NCI-H1694 treated with DMSO at 0.1 percent for 48 hours (cell line): ENCODE data around the gene PDE4D.
"Not testable (repeated sequence)": the region's sequence is repeated elsewhere in the genome, so short reads cannot be mapped to it uniquely, and the experiment has no call there.

Source experiments
- DNase-seq: peaks from one replicate; lab custom pipeline; 2025; lab: John Stamatoyannopoulos, UW

The PDE4D gene

DNA sequence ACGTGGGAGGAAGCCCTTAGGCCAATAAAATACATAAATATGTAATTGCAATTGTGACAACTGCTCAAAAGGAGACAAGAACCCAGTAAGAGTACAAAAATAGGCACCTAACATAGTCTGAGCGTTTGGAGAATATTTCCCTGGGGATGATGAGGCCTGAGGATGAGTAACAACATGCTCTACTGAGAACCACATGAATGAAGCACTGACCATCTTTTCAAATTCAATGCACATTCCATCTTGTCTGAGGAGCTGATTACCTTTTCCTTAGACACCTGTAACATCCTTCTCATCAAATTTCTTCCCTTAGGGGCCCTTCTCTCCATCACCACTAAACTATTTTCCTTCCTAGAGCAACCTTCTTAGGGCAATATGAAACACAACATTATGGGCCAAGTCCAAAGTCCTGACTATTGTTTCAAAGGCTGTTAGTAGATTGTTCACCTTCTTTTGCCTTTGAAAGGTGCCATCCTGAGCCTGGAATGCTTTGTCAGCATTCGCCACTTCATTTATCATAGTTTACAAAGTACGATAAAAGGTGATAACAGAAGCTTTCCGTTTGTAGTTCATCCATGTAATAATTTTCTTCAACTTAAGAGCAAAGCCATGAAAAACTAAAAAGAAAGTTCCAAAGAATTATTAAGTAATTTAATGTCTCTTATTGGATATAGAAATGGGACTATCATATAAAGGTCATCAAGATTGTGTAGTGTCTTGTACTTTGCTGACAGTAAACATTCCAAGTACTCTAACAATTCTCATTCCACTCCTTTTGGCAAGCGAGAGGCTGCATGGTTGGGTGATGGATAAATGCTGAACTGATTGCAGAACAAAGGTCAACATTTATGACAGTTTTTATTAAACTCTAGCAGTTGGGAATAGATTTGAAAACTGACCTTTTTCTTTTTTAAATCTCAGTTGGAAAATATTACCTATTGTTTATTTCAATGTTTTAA lies 471.3 kb downstream of the PDE4D start:
- DNase-seq = no peak

DNA sequence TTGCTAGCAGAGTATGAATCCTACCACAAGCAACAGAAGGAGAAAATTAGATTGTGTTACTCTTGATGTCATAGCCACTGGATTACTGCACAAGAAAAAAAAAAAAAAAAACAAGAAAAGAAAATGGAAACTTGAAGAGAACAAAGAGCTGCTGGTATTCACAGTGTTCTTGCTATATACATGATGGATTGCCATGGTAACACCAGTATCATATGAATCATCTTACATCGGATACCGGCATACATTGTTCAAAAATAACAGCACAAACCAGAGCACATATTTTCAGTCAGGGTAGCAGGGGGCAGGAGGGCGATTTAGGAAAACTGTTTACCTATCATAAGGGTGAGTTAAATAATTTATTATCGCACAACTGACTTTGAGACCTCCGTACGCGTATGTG lies 472.9 kb downstream of the PDE4D start:
- no peak for DNase-seq

DNA sequence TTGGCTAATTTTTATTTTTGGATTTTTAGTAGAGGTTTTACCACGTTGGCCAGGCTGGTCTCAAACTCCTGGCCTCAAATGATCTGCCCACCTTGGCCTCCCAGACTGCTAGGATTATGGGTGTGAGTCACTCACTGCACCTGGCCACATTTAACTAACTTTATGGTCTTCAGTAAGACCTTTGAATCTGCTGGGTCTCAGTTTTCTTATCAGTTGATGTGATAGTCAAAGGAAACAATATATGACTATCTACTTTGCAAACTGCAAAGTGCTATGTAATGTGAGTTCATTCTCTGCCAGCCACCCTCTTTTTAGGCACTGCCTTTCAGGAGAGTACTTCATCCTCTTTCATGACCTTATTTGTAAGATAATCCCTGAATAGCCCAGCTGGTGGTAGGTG lies 474.7 kb downstream of the PDE4D start:
- no peak for DNase-seq

DNA sequence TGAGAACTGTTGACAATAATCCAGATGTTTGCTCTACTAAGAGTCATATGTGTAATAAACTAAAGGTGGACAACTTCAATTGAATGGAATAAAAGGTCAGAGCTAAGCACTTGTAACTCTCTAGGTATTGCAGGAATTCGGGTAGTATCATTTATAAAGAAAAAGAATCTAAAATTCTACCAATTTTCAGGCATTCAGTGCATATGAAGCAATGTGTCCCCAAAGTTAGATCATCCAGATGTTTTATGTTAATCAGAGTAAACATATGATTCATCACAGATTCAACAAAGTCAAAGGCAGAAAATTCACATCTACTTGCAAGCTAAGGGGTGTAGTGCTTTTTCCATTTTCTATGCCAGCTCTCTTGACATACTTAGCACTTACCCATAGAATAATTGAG lies 477.1 kb downstream of the PDE4D start:
- DNase-seq = no peak

DNA sequence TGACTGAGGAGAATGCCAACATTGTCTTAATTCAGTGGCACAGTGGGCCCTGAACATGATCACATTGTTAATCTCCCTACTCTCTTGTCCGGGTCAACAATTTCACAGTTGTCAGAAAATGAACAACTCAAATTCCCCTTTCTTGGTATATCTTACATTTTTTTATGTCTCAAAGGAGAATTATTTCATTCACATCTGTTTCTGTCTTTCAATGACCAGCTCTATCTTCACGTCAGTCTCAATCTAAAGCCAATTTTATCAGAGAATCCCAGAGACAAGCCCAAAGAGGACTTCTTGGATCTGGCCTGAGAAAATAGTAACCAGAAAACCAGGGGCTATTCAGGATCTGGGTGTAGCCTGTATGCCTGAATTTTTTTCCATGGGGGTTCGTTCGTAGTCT lies 477.5 kb downstream of the PDE4D start:
- DNase-seq = no peak

DNA sequence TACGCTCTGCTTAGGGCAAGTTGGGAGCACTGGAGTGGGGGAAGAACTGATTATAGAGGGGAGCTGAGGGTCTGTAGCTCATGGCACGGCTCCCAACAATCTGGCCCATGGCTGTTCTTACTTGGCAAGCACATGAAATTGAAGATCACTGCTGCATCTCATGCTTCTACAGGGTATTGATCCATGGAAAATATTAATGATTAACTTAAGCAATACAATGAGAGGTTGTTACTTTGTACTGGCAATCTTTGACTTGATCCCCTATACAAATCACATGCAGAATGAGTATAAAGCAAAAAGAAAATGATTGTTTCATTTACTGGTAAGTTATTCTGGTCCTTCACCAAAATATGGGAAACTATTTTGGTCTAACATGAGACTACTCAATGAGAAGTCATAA lies 481.1 kb downstream of the PDE4D start:
- DNase-seq = no peak

DNA sequence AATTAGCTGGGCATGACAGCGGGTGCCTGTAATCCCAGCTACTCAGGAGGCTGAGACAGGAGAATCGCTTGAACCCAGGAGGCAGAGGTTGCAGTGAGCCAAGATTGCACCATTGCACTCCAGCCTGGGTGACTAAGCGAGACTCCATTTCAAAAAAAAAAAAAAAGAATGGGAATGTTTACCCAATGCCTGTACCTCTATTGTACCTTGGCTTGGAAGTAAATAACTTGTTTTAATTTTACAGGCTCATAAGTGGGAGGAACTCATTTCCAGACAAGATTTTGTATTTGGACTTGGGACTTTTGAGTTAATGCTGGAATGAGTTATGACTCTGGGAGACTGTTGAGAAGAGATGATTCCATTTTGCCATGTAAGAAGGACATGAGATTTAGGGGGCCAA lies 484.5 kb downstream of the PDE4D start:
- not testable (repeated sequence) for DNase-seq

DNA sequence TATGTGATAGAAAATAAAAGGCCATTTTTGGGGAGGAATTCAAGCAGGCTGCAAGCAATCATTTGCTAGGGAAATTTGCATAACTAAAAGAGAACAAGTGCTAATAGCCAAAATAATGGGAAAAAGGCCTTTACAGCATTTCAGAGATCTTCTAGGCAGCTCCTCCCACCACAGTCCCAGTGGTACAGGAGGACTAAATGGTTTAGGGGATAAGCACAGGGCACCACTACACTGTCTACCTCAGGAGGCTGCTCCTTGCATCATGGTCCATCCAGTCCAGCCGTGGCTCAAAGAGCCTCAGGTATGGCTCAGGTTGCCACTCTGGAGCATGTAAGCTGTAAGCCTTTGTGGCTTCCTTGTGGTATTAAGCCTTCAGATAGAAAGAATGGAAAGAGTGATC lies 485.6 kb downstream of the PDE4D start:
- DNase-seq = no peak

DNA sequence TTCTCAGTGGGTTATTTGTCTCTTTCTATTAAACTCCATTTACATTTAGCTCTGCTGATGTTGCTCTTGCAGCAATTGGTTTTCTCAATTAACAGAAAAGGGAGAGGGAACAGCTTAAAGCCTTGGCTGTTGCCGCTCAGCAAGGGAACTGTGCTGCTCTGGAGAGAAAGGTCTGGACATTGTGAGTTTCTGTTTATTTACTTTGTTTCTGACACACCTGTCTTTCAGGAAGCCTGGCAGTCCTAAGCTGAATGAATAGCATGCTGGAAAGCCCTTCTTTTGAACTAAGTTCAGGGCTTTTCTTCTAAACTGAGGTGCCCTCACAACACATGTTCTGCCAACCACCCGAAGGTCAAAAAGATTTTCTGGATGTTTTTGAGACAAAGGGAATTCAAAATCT lies 491.9 kb downstream of the PDE4D start:
- no peak for DNase-seq

DNA sequence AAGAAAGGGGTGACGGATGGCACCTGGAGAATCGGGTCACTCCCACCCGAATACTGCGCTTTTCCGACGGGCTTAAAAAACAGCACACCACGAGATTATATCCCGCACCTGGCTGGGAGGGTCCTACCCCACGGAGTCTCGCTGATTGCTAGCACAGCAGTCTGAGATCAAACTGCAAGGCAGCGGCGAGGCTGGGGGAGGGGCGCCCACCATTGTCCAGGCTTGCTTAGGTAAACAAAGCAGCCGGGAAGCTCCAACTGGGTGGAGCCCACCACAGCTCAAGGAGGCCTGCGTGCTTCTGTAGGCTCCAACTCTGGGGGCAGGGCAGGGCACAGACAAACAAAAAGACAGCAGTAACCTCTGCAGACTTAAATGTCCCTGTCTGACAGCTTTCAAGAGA lies 498.6 kb downstream of the PDE4D start:
- DNase-seq = not testable (repeated sequence)

DNA sequence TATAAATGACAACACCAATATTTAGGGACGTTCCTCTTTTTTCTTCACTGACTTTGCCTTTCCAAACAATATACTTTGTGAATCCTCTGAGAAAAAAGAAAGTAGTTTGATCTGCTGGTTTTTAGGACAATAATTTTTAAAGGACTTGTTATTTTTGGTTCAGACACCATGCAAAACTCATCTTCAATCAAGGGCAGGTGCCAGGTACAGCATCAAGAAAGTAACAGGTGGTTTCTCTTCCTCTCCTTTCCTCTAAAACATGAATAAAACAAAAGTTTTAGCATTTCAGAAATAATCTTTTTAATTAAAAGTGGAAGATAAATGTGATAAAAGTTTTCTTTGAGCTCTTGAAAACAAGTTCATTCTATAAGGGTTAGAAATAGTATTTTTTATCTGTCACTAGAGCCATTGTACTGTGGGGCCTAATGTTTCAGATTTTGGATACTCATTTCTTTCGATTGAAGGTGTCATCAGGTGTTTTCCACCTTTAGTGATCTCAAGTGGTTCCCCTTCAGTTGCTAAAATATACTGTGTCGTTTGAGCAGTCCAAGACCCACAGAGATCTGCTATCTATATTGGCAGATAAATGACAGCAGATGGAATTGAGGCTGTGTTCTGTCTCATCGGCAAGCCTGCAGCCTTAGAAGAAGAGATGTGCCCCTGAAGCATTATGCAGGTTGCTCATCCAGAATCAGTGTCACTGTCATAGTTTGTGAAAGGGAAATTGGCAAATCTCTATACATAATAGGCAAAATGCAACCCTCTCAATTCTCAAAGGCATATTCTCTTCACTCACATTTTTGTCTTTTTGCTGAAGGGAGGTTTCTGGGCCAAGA lies 499.7 kb downstream of the PDE4D start:
- no peak for DNase-seq

DNA sequence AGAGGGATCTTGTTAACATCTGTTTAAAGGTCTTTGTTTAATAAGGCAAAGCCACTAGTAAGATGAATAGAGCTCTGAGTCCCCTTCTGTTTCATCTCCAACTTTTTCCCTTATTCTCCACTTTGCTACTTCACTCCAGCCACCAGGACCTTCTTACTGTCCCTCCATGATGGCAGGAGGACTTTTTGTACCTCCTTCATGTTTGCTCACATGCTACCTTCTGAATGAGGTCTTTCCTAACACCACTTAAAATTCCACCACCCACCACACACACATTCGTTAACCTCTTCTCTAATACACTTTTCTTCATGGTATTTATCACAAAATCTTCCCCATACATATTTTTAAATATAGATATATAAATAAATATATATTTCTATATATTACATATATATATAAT lies 501.9 kb downstream of the PDE4D start:
- no peak for DNase-seq

DNA sequence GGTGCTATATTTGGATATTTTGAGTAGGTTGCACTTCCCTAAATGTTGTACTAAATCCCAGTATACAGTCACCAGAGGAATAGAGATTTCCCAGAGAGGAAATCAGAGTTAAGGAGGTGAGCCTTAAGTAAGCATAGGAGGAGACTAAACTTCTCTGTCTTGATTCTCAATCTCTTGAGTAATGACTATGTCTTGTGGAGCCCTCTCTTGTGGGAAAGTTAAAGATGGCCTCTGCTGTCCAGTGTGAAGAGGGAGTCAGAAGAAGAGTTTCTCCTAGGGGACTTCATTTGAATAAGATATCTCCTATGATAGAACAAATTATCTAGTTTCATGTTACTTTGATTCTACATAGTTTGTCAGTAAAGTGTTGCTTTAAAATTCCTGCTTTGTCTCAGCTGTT lies 502.5 kb downstream of the PDE4D start:
- DNase-seq = no peak

DNA sequence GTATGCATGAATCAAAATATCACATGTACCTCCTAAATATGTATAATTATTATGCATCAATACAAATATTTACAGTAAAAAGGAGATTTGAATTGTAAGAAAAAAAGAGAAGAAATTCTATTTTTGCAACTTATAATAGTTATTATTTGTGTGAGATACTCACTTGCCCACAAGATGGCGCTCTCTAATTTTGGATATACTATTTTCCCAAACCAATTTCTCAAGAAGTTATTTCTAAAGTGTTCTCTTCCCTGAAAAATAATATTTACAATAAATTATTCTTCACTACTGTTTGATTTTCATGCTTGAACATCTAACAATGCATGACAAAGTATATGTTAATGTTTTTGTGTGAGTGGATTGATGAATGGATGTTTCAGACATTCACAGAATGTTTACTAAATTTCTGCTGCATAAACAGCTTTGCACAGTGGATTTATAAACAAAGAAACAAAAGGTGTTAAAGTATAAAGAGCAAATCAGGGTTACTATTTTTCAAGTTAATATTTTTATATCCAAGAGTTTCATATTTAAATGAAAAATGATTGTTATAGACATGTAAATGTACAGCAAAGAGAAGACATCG lies 503.4 kb downstream of the PDE4D start:
- peak; percentile 37 for DNase-seq

DNA sequence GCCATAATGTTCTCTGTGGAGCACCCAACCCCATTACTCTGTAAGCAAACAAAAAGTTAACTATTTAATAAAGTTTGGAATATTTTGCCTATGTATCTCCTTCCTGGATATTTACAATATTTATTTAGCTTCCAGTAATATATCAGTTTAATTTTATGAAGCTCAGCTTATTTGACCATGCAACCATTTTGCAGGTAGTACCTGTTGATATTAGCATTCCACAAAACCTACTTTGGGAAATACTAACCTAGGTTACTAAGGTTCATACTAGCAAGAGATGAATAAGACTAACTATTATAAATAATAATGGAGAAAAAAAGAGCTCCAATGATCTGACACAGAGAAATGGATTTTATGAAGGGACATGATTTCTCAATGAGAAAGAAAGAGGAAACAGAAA lies 506.4 kb downstream of the PDE4D start:
- DNase-seq = no peak

DNA sequence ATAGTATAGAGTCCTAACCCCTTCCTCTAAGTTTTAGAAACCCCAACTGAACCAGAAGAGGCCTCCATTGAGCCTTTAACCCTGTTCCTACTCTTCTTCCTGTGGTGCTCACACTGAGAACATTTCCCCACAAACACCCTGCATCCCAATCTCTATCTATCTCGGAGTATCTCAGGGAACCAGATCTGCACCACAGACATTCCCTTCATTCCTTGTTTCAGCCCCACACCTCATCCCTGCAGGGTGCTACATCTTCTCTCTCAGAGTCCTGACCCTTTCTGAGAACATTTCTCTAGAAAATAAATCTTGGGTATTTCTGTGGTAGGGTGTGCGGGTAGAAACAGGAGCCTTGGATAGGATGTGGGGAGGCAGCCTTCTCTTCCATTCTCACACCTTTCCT lies 507.8 kb downstream of the PDE4D start:
- no peak for DNase-seq

DNA sequence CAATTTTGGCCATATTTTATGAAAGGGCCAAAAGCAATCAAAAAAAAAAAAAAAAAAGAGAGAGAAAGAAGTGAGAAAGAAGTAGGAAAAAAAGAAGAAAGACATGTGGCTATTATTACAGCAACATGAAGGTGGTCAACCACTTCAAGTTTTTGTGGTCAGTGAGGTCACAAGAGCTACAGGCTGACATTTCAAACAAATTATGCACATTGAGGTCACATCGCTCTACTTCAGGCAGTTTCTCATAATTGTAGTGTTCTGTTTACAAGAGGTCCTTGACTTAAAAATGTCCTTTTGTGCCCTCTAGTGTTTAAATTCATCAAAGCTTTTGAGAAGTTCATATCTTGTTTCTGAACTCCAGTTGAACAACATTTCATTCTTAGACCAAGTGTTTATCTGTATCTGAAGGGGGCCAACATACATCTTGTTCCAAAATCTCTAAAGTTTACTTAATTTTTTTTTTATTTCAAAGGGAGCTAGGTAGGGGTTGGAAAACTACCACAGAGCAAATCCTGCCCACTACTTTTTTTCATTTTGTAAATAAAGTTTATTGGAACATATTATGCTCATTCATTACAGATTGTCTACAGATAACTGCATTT lies 513.1 kb downstream of the PDE4D start:
- peak; percentile 76 for DNase-seq

DNA sequence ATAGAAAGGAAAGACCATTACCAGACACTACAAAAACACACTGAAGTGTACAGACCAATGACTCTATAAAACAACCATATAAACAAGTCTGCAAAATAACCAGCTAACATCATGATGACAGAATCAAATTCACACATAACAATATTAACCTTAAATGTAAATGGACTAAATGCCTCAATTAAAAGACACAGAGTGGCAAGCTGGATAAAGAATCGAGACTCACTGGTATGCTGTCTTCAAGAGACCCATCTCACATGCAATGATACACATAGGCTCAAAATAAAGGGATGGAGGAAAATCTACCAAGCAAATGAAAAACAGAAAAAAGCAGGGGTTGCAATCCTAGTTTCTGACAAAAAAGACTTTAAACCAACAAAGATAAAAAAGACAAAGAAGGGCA lies 519.5 kb downstream of the PDE4D start:
- DNase-seq = not testable (repeated sequence)

DNA sequence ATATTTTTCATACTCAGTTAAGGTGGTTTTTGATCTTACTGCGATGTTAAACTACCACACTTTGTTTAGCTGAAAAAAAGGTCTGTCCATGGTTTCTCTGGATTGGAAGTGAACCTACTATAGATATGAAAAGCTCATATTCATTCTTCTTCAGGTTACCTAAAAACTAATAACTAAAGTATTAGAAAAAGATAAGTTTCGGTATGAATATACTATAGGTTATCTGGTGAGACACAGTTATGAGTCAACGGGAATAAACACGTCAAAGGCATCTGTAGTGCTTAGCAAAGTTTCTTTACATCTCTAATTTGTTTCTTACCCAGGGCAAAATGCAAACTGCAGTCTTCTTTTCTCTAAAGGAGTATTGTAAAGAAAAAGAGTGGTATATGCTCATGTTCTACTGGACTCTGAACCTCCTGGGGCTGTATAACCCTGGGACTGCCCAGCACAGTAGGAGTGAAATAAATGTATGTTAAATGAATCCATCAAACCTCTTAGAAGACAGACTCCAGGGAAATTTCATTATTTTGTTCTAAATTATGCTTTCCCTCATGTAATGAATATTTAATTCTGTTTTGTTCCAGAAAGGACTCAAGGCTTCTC lies 521.9 kb downstream of the PDE4D start:
- no peak for DNase-seq

DNA sequence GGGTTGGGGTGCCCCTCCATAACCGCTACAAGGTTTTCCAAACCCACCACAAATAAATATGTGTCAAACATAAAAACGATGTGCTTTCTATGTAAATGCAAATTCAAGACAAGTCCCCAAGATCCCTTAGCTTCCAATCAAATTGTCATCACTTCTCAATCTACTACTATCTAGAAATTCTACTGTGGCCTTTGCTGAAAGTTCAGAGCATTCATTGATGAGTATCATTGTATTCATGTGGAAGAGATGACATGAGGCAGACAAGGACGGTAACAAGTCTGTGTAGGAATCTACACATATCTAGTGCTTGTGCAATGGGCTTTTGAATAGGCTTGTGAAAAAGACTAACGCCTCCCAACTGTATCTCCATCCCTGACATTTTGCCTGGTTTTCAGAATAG lies 524.6 kb downstream of the PDE4D start:
- DNase-seq = no peak

DNA sequence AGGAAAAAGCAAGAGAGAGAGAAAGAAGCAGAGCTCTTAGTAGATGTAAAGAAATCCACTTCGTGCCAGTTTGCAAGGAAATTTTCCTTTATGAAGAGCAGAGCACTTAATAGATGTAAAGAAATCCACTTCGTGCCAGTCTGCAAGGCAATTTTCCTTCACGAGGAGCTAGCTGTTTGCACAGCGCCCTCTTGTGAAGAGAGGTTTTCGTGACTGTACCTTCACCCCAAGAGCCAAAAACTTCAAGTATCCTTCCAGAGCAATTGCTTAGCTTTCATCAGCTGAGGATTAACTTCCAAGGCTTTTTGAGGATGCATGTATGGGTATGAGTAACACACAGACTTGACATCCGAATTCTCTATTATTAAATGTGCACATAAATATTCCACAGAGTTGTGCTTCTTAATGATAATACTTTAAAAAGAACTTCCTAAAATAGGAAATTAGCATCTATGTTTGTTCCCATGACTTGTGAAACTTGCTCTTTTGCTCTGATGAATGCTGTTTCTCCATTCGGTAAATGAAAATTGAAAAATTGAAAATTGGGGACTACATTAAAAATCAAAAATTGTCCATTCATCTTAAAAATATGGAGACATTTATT lies 525.6 kb downstream of the PDE4D start:
- DNase-seq = peak; percentile 77
